OCI-LY1 (cell line): ENCODE measurements around the gene STK36.

Experiments
- H2AFZ ChIP-seq: fragments of 200-600 bp; sonication (generic), shearing (Covaris generic); 2 replicates; pipeline ENCODE4 v1.6.0; 2014; ENCODE audit warnings: antibody characterized with exemption, mild to moderate bottlenecking, low read length
- H3F3A ChIP-seq: fragments of 200-600 bp; sonication (generic), shearing (Covaris generic); 2 replicates; pipeline ENCODE4 v1.6.0; 2014; ENCODE audit warnings: mild to moderate bottlenecking, antibody characterized with exemption, low read length, moderate library complexity; ENCODE audit not compliant: insufficient read depth
- H3K27ac ChIP-seq: fragments of 200-600 bp; sonication (generic); 2 replicates; pipeline ENCODE4 v1.5.1; 2014; ENCODE audit warnings: low read length, mixed run types, mild to moderate bottlenecking, low read depth; ENCODE audit not compliant: poor library complexity, severe bottlenecking
- H3K27me3 ChIP-seq: fragments of 200-600 bp; sonication (generic); 2 replicates; pipeline ENCODE4 v1.6.0; 2014; ENCODE audit warnings: antibody characterized with exemption, mild to moderate bottlenecking, low read length, moderate library complexity; ENCODE audit not compliant: insufficient read depth
- H3K36me3 ChIP-seq: fragments of 200-600 bp; sonication (generic); 2 replicates; pipeline ENCODE4 v1.6.1; 2014; ENCODE audit warnings: mild to moderate bottlenecking, antibody characterized with exemption, low read length, moderate library complexity, mixed read lengths; ENCODE audit not compliant: insufficient read depth
- H3K4me1 ChIP-seq: fragments of 200-600 bp; sonication (generic); 2 replicates; pipeline ENCODE4 v1.5.1; 2014; ENCODE audit warnings: mild to moderate bottlenecking, low read length, moderate library complexity; ENCODE audit not compliant: insufficient read depth, severe bottlenecking
- H3K4me2 ChIP-seq: fragments of 200-600 bp; sonication (generic), shearing (Covaris generic); 2 replicates; pipeline ENCODE4 v1.6.1; 2014; ENCODE audit warnings: low read length
- H3K4me3 ChIP-seq: fragments of 200-600 bp; sonication (generic); 2 replicates; pipeline ENCODE4 v1.5.1; 2014; ENCODE audit warnings: low read length, low read depth, mild to moderate bottlenecking, mixed read lengths; ENCODE audit not compliant: poor library complexity, severe bottlenecking
- H3K79me2 ChIP-seq: fragments of 200-600 bp; shearing (Covaris generic); 2 replicates; pipeline ENCODE4 v1.6.1; 2016; ENCODE audit warnings: mixed run types, low read length, mixed read lengths; ENCODE audit not compliant: insufficient read depth
- H3K9ac ChIP-seq: fragments of 200-600 bp; sonication (generic), shearing (Covaris generic); 2 replicates; pipeline ENCODE4 v1.6.1; 2014; ENCODE audit warnings: mild to moderate bottlenecking, low read length, mixed read lengths
- H3K9me2 ChIP-seq: fragments of 200-600 bp; sonication (generic), shearing (Covaris generic); 2 replicates; pipeline ENCODE4 v1.6.1; 2014; ENCODE audit warnings: low read depth, mild to moderate bottlenecking, low read length, mixed read lengths
- H3K9me3 ChIP-seq: fragments of 200-600 bp; shearing (Covaris generic); 2 replicates; pipeline ENCODE4 v1.6.1; 2014; ENCODE audit warnings: low read length, mixed read lengths
- H4K20me1 ChIP-seq: fragments of 200-600 bp; sonication (generic), shearing (Covaris generic); 2 replicates; pipeline ENCODE4 v1.6.0; 2016; ENCODE audit warnings: mild to moderate bottlenecking, low read length; ENCODE audit not compliant: insufficient read depth
- CTCF ChIP-seq: fragments of 200-600 bp; sonication (generic), shearing (Covaris generic); IDR thresholded peaks from 2 replicates; pipeline ENCODE4 v1.5.1; 2017; ENCODE audit warnings: mild to moderate bottlenecking, antibody characterized with exemption, low read length, moderate library complexity, mixed read lengths
- EZH2 ChIP-seq: fragments of 200-600 bp; sonication (generic), shearing (Covaris generic); IDR thresholded peaks from 2 replicates; pipeline ENCODE4 v1.8.0; 2017; ENCODE audit warnings: borderline replicate concordance, mixed run types, mild to moderate bottlenecking, antibody characterized with exemption, low read length, moderate library complexity, mixed read lengths

Gene STK36

GRCh38 chr2:218711550-218711929 is 39.7 kb downstream of the STK36 start:
- TF ChIP-seq EZH2 = no peak
- no peak for TF ChIP-seq CTCF
- Histone ChIP-seq H3F3A (no peaks in the 10 kb centered on the region), H3K4me1 (peaks cover 30% of the 10 kb centered on the region), H2AFZ (no peak overlapping the region), H3K9me2 (no peaks in the 10 kb centered on the region), H3K9ac (peak overlapping the region; percentile 85), H3K27ac (peak overlapping the region; percentile 52), H3K9me3 (no peaks in the 10 kb centered on the region), H3K27me3 (no peaks in the 10 kb centered on the region), H3K4me2 (peak overlapping the region; percentile 90), H3K79me2 (peaks cover 33% of the 10 kb centered on the region), H3K4me3 (peak overlapping the region; percentile 80), H3K36me3 (peaks cover 12% of the 10 kb centered on the region), H4K20me1 (no peaks in the 10 kb centered on the region)

GRCh38 chr2:218713922-218714321 is 42.0 kb downstream of the STK36 start:
- Histone ChIP-seq H3K4me1 (peaks cover 30% of the 10 kb centered on the region), H3F3A (no peaks in the 10 kb centered on the region), H3K9ac (no peak overlapping the region), H3K4me2 (peak overlapping the region; percentile 28; the same call in 1 of the 2 replicates), H3K9me2 (no peaks in the 10 kb centered on the region), H3K4me3 (no peak overlapping the region), H4K20me1 (no peaks in the 10 kb centered on the region), H3K9me3 (no peaks in the 10 kb centered on the region), H3K36me3 (peaks cover 21% of the 10 kb centered on the region), H3K27me3 (no peaks in the 10 kb centered on the region), H3K27ac (no peak overlapping the region), H3K79me2 (peaks cover 33% of the 10 kb centered on the region), H2AFZ (no peak overlapping the region)
- no peak for TF ChIP-seq CTCF
- TF ChIP-seq EZH2 = no peak

GRCh38 chr2:218716070-218716469 is 44.2 kb downstream of the STK36 start:
- H3K4me2 ChIP-seq = no peak overlapping the region
- H3K9ac ChIP-seq = no peak overlapping the region
- H3K27ac ChIP-seq = no peak overlapping the region
- H3F3A ChIP-seq = no peaks in the 10 kb centered on the region
- TF ChIP-seq CTCF (no peak), EZH2 (no peak)
- no peaks in the 10 kb centered on the region for H3K27me3 ChIP-seq
- H3K79me2 ChIP-seq = peaks cover 38% of the 10 kb centered on the region
- peaks cover 30% of the 10 kb centered on the region for H3K4me1 ChIP-seq
- no peak overlapping the region for H3K4me3 ChIP-seq
- no peaks in the 10 kb centered on the region for H3K9me3 ChIP-seq
- no peaks in the 10 kb centered on the region for H4K20me1 ChIP-seq
- H3K36me3 ChIP-seq = peaks cover 21% of the 10 kb centered on the region
- no peaks in the 10 kb centered on the region for H3K9me2 ChIP-seq
- H2AFZ ChIP-seq = no peak overlapping the region
